ENCODE measurements around the gene NUP210. TPM values are rescaled to one million over a fixed set of nuclear protein-coding genes. Genes with fewer than 3 reads are reported as not detected.

Gene NUP210
- total RNA-seq, 1 donor from 2014 or later, result 91.9 TPM

DNA sequence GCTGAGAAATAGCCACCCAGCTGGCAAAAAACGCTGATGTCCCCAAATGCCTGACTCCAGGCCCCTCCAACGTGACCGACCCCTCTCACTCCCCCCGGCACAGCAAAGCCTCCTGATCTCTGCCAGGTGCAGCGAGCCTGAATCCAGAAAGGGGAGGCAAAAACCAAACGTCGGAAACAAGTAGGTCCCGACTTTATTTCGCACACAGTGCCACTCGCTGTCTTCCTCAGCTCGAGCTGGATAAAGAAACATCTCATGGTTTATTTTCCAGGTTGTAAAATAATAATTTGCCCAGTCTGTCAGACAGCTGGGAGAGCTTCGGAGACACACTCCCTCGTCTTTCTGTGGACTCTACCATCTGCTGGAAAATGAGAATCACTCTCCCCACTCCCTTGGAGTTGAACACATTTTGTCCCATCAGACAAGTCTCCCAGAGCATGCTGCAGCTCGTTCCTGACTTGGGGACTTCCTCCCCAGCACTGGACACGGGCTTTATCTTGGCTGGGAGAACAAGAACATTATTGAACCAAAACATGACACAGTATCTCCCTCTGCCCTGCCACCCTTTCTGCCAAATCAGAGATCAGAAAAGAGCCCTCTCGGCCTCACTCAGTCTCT lies 142.8 kb downstream of the NUP210 start:
- ChIA-PET CTCF (no interaction called here), POLR2A (no interaction called here)
- TF ChIP-seq, protein P1, sequence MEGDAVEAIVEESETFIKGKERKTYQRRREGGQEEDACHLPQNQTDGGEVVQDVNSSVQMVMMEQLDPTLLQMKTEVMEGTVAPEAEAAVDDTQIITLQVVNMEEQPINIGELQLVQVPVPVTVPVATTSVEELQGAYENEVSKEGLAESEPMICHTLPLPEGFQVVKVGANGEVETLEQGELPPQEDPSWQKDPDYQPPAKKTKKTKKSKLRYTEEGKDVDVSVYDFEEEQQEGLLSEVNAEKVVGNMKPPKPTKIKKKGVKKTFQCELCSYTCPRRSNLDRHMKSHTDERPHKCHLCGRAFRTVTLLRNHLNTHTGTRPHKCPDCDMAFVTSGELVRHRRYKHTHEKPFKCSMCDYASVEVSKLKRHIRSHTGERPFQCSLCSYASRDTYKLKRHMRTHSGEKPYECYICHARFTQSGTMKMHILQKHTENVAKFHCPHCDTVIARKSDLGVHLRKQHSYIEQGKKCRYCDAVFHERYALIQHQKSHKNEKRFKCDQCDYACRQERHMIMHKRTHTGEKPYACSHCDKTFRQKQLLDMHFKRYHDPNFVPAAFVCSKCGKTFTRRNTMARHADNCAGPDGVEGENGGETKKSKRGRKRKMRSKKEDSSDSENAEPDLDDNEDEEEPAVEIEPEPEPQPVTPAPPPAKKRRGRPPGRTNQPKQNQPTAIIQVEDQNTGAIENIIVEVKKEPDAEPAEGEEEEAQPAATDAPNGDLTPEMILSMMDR (IDR thresholded peaks at IDR 0.05), result no peak
- intact Hi-C loops (cut with micrococcal nuclease), result no loop called here
- no peak overlapping the region for H3K27ac Mint-ChIP-seq
- H3K36me3 Mint-ChIP-seq (ENCODE audit: low read depth), result no peaks in the 10 kb centered on the region
- no peak overlapping the region for H3K4me3 Mint-ChIP-seq
- peaks cover 9% of the 10 kb centered on the region for H3K4me1 Mint-ChIP-seq
- H3K9me3 Mint-ChIP-seq, result no peaks in the 10 kb centered on the region
- ATAC-seq (ENCODE audit: low read depth) (no peak), DNase-seq (no peak)
- peaks cover 23% of the 10 kb centered on the region for H3K27me3 Mint-ChIP-seq

DNA sequence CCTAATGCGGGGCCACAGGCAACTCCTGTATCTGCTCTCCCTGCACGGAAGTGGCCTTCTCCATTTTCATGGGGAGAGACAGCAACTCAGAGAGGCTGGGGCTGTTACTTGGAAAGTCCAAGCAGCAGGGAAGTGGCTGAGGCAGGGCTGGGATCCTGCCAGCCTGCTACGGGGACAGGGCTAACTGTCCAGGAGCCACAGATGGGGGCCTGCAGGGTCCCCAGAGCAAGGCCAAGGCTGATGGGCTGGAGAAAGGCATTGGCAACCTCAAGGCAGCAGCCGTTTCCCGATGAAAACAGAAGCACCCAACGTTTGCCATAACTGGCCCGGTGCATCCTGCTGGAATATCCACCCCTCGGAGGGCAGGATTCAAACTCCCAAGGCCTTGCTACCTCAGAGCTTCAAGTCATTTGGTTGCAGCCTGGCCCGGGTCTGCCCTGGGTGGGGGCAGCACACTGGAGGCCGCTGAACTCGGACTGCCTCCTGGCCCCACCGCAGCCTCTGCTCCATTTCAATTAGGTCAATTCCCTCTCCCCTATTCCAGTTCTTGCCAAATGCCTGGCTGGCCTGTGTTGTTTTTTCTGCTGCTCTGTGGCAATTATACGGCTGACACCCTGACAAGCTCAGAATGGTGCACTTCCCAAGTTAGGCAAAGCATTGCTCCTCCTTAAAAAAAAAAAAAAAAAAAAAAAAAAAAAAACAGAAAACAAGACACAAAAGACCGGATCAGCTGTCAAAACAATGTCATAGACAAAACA lies 143.5 kb downstream of the NUP210 start:
- ATAC-seq (ENCODE audit: low read depth) (no peak), DNase-seq (no peak)
- intact Hi-C loops (cut with micrococcal nuclease), result no loop called here
- Mint-ChIP-seq H3K27ac (no peak overlapping the region), H3K36me3 (ENCODE audit: low read depth) (no peaks in the 10 kb centered on the region), H3K27me3 (peaks cover 26% of the 10 kb centered on the region), H3K9me3 (no peaks in the 10 kb centered on the region), H3K4me1 (peaks cover 5% of the 10 kb centered on the region), H3K4me3 (no peak overlapping the region)
- ChIA-PET CTCF (no interaction called here), POLR2A (no interaction called here)
- TF ChIP-seq, protein P1 (IDR thresholded peaks at IDR 0.05), result no peak

DNA sequence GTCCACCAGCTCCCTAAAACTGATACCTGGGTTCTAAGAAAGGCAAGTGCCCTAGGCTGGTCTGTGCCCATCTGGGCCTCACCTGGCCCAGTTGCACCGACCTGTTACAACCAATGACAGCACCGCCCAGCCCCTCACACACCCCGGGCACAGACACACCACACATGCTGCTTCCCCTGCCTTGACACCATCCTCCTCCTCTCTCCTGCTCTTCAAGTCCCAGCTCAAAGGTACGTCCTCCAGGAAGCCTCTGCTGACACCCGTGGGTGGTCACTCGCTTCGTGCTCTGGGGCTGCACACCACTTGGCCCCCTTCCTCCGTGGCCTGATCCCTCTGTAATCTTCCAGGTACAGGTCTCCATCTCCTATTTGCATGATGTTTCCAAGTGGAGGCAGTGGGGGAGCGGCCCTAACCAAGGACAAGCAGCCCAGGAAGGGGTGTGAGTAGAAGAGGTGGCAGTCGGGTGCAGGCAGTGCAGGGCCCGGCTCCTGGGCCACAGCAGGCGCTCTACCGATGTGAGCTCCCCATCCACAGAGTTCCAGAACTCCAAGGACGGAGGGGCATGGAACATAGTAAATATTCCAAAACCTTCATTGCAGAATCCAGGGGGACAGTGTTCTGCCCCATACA lies 144.6 kb downstream of the NUP210 start:
- CTCF ChIA-PET, result no interaction called here
- POLR2A ChIA-PET, result interaction anchor here (1.3 kb wide), 1 partner anchor 77 kb away, joined by 4 read pairs; no protein-coding TSS in a partner anchor

DNA sequence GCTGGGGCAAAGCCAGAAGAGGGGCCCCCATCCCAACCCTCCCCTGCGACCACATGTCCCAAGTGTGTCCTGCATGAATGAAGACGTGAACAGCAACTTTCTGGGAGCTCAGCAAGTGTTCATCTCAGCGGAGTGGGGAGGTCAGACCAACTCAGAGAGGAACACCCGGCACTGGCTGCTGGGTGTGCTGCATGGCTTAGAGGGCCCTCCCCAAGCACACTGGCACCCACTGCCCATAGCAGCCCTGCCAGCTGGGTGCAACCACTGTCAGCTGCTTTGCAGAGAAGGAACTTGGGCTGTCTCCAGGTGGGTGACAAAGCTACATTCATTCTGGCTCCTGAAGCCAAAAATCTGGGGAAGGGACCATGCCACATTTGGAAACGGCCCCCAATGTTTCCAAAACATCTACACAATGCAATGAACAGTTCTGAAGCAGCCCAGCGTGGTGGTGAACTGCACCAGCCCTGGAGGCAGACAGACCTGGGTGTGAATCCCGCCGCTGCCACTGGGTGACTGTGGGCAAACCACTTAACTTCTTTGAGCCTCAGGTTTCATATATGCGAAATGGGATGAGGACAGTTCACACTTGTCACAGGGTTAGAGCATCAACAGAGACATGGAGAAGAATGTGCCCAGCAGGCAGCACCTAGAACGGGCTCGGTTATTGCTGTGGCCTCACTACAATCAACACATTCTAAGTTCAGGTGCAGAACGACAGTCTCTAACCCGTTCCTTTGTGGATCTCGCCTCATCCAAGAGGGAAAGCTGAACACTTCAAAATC lies 145.4 kb downstream of the NUP210 start:
- intact Hi-C loops (cut with micrococcal nuclease), result no loop called here
- Mint-ChIP-seq H3K4me1 (peaks cover 2% of the 10 kb centered on the region), H3K9me3 (no peaks in the 10 kb centered on the region), H3K27me3 (peaks cover 17% of the 10 kb centered on the region), H3K36me3 (ENCODE audit: low read depth) (no peaks in the 10 kb centered on the region), H3K4me3 (no peak overlapping the region), H3K27ac (no peak overlapping the region)
- TF ChIP-seq, protein P1 (IDR thresholded peaks at IDR 0.05), result no peak
- ATAC-seq (ENCODE audit: low read depth) (no peak), DNase-seq (no peak)
- CTCF ChIA-PET, result no interaction called here
- POLR2A ChIA-PET, result interaction anchor here (1.3 kb wide), 1 partner anchor 76 kb away, joined by 4 read pairs; no protein-coding TSS in a partner anchor

More for the DNA sequence above, 144.6 kb downstream of the NUP210 start:
- Mint-ChIP-seq H3K27ac (no peak overlapping the region), H3K9me3 (no peaks in the 10 kb centered on the region), H3K36me3 (ENCODE audit: low read depth) (no peaks in the 10 kb centered on the region), H3K4me3 (no peak overlapping the region), H3K27me3 (peaks cover 21% of the 10 kb centered on the region), H3K4me1 (peaks cover 2% of the 10 kb centered on the region)
- no peak for ATAC-seq (ENCODE audit: low read depth)
- TF ChIP-seq, protein P1 (IDR thresholded peaks at IDR 0.05), result no peak
- intact Hi-C loops (cut with micrococcal nuclease), result no loop called here
- DNase-seq, result no peak
